ENCODE results near the gene TLR10. TPM values are rescaled to one million over a fixed set of nuclear protein-coding genes. Genes with fewer than 3 reads are reported as not detected.

TLR10 gene
- polyA plus RNA-seq, 2 of the 4 experiments (the other 2 are of a cell fraction), result 0.14 TPM; not detected in 1

GRCh38 chr4:38769441-38769840 lies 13.3 kb downstream of the TLR10 start:
- TF ChIP-seq CHD4 (IDR thresholded peaks at IDR 0.05; ENCODE audit: borderline replicate concordance) (no peak), EP300 (IDR thresholded peaks at IDR 0.05) (no peak), REST (IDR thresholded peaks at IDR 0.05) (no peak), ESRRA (IDR thresholded peaks at IDR 0.05; ENCODE audit: borderline replicate concordance, low read length) (no peak), HDAC2 (IDR thresholded peaks at IDR 0.05) (no peak), FOSB (CRISPR knock-in tag; IDR thresholded peaks at IDR 0.05) (no peak), CBX2 (IDR thresholded peaks at IDR 0.05; ENCODE audit: borderline replicate concordance, low read depth) (no peak), ZFP36 (IDR thresholded peaks at IDR 0.05; ENCODE audit: borderline replicate concordance, partially characterized antibody) (no peak), BCL3 (IDR thresholded peaks at IDR 0.05) (no peak), HOXB13 (CRISPR knock-in tag; IDR thresholded peaks at IDR 0.05; ENCODE audit: low read depth) (no peak), PBX3 (IDR thresholded peaks at IDR 0.05) (no peak), EHMT2 (IDR thresholded peaks at IDR 0.05; ENCODE audit: low read depth) (no peak), CBX8 (IDR thresholded peaks at IDR 0.05) (no peak), CHD2 (IDR thresholded peaks at IDR 0.05; ENCODE audit: low read length, partially characterized antibody) (no peak), JUNB (IDR thresholded peaks at IDR 0.05) (no peak), HEYL (CRISPR knock-in tag; IDR thresholded peaks at IDR 0.05) (no peak)
- DNase-seq (ENCODE audit: low read depth in 1 of 2, low spot score in 1 of 2), result no peak
- ChIA-PET CTCF (interaction anchor here (1.0 to 5.2 kb wide), 4 partner anchors 10 to 35 kb away, joined by 3 to 27 read pairs (median 6); partner anchors contain the start of genes TLR1 and TLR10), POLR2A (no interaction called here)
- WGBS (ENCODE audit: missing lambda C conversion rate), result 70% methylated on average over 2 of the region's 2 CpGs
- ATAC-seq, result no peak
- H3K27ac ChIP-seq, result no peak overlapping the region
- no peak for FAIRE-seq
- H3K9me3 ChIP-seq, result no peaks in the 10 kb centered on the region
- H3K4me2 ChIP-seq, result no peak overlapping the region
- no peak overlapping the region for H3K4me3 ChIP-seq
- H3K4me1 ChIP-seq, result no peaks in the 10 kb centered on the region

- FAIRE-seq (no peak), DNase-seq (ENCODE audit: low read depth in 1 of 2, low spot score in 1 of 2) (no peak), ATAC-seq (no peak)
- H3K4me1 ChIP-seq, result no peaks in the 10 kb centered on the region
- H3K27ac ChIP-seq, result no peak overlapping the region
- no peaks in the 10 kb centered on the region for H3K9me3 ChIP-seq
- no peak overlapping the region for H3K4me3 ChIP-seq
- WGBS (ENCODE audit: missing lambda C conversion rate), result 76% methylated on average over 5 of the region's 5 CpGs
- H3K4me2 ChIP-seq, result no peak overlapping the region
- ChIA-PET POLR2A (no interaction called here), CTCF (interaction anchor here (1.0 to 5.2 kb wide), 4 partner anchors 9 to 36 kb away, joined by 3 to 27 read pairs (median 6); partner anchors contain the start of genes TLR1 and TLR10)
- TF ChIP-seq HOXB5 (CRISPR knock-in tag; IDR thresholded peaks at IDR 0.05) (no peak), REST (IDR thresholded peaks at IDR 0.05) (no peak), HMGXB4 (CRISPR knock-in tag; IDR thresholded peaks at IDR 0.05; ENCODE audit: borderline replicate concordance) (no peak), CBX2 (IDR thresholded peaks at IDR 0.05; ENCODE audit: borderline replicate concordance, low read depth) (no peak), BCL3 (IDR thresholded peaks at IDR 0.05) (no peak), RFX5 (IDR thresholded peaks at IDR 0.05) (no peak), CTCF (IDR thresholded peaks at IDR 0.05) (no peak), JUN (IDR thresholded peaks at IDR 0.05) (no peak), MAFK (IDR thresholded peaks at IDR 0.05; ENCODE audit: partially characterized antibody) (no peak)
Observed at GRCh38 chr4:38768968-38769394, 13.8 kb downstream of the TLR10 start.

Measured in A549 (cell line).